HepG2 (cell line): ENCODE data around the gene PTCH1. TPM values are rescaled to one million over a fixed set of nuclear protein-coding genes. Genes with fewer than 3 reads are reported as not detected.

ENCODE experiments used
- GABPA ChIP-seq, 2 experiments: IDR thresholded peaks; 2 replicates each; pipeline ENCODE4 v1.6.1; 2011 to 2016; ENCODE audit warnings: low read depth in 2 of 2, low read length in 1 of 2, missing biosample characterization in 1 of 2, missing genetic modification characterization in 1 of 2
- GABPB1 ChIP-seq: IDR thresholded peaks from 2 replicates; pipeline ENCODE4 v1.6.1; 2016; ENCODE audit warnings: mild to moderate bottlenecking, missing genetic modification reagents, moderate library complexity, missing compliant biosample characterization
- HOMEZ ChIP-seq: IDR thresholded peaks from 2 replicates; pipeline ENCODE4 v1.6.1; 2016; ENCODE audit warnings: low read depth
- JUND ChIP-seq: sonication (generic); formaldehyde crosslinking; IDR thresholded peaks from 2 replicates; pipeline ENCODE4 v1.8.0; 2022; ENCODE audit warnings: mild to moderate bottlenecking, missing genetic modification reagents
- MTF2 ChIP-seq: sonication (generic); formaldehyde crosslinking; IDR thresholded peaks from 2 replicates; pipeline ENCODE4 v1.5.0; 2020; ENCODE audit warnings: missing genetic modification reagents, borderline replicate concordance
- ZMAT5 ChIP-seq: sonication (generic); formaldehyde crosslinking; IDR thresholded peaks from 2 replicates; pipeline ENCODE4 v1.5.0; 2020; ENCODE audit warnings: mild to moderate bottlenecking, low read depth, missing genetic modification reagents, borderline replicate concordance
- ZNF337 ChIP-seq: sonication (generic); formaldehyde crosslinking; IDR thresholded peaks from 2 replicates; pipeline ENCODE4 v1.5.1; 2020; ENCODE audit warnings: missing genetic modification reagents, low read depth, mild to moderate bottlenecking, borderline replicate concordance
- polyA plus RNA-seq, 8 experiments: library from polyadenylated mRNA; depleted of rRNA in 3 of 8; stranded (reverse) in 7 of 8; unstranded in 1 of 8; fragments of >200 nt; fragmentation: Illumina TruSeq in 4 of 8; extraction: Trizol in 4 of 8; gene quantifications; 2 replicates each; pipeline versions ENCODE4 v1.2.1 to v1.2.3, GENCODE V29; 2011 to 2016; ENCODE audit warnings: low read depth in 4 of 8, missing spikeins in 1 of 8, mixed read lengths in 1 of 8; ENCODE audit not compliant: insufficient read depth in 1 of 8
- total RNA-seq, 5 experiments: library from RNA; depleted of rRNA; stranded (reverse); fragments of >200 nt; fragmentation: Illumina TruSeq; extraction: Trizol; gene quantifications; 2 replicates each; pipeline ENCODE4 v1.2.3, GENCODE V29; 2016; ENCODE audit warnings: low read depth in 1 of 5
- TF ChIP-seq, protein P1 (sequence below): sonication (generic); formaldehyde crosslinking; IDR thresholded peaks from 2 replicates; pipeline ENCODE4 v1.8.1; 2023; ENCODE audit warnings: mild to moderate bottlenecking, inconsistent platforms, moderate library complexity, missing genetic modification reagents, borderline replicate concordance
- TF ChIP-seq, protein P2 (sequence below): sonication (generic); formaldehyde crosslinking; conservative IDR thresholded peaks from 2 replicates; pipeline ENCODE4 v1.4.0; 2020; ENCODE audit warnings: missing genetic modification reagents

The PTCH1 gene
- total and polyA plus RNA-seq, 2 of the 13 experiments (the other 11 are each of a cell fraction or from before 2014, with no cell fraction given) = 2.8 to 3.9 TPM

GRCh38 chr9:95436416-95436815, 80.4 kb downstream of the PTCH1 start (continued):
- TF ChIP-seq, protein P1, sequence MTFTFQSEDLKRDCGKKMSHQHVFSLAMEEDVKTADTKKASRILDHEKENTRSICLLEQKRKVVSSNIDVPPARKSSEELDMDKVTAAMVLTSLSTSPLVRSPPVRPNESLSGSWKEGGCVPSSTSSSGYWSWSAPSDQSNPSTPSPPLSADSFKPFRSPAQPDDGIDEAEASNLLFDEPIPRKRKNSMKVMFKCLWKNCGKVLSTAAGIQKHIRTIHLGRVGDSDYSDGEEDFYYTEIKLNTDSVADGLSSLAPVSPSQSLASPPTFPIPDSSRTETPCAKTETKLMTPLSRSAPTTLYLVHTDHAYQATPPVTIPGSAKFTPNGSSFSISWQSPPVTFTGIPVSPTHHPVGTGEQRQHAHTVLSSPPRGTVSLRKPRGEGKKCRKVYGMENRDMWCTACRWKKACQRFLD (CRISPR knock-in tag) = no peak
- TF ChIP-seq ZMAT5 (no peak), MTF2 (CRISPR knock-in tag) (no peak), JUND (CRISPR knock-in tag) (no peak), HOMEZ (CRISPR knock-in tag) (no peak), GABPA (IDR thresholded peaks at IDR 0.05; ENCODE audit: low read depth, low read length) (no peak), GABPA (CRISPR knock-in tag; IDR thresholded peaks at IDR 0.05; ENCODE audit: low read depth) (no peak), ZNF337 (CRISPR knock-in tag) (no peak), GABPB1 (CRISPR knock-in tag) (no peak)
- TF ChIP-seq, protein P2, sequence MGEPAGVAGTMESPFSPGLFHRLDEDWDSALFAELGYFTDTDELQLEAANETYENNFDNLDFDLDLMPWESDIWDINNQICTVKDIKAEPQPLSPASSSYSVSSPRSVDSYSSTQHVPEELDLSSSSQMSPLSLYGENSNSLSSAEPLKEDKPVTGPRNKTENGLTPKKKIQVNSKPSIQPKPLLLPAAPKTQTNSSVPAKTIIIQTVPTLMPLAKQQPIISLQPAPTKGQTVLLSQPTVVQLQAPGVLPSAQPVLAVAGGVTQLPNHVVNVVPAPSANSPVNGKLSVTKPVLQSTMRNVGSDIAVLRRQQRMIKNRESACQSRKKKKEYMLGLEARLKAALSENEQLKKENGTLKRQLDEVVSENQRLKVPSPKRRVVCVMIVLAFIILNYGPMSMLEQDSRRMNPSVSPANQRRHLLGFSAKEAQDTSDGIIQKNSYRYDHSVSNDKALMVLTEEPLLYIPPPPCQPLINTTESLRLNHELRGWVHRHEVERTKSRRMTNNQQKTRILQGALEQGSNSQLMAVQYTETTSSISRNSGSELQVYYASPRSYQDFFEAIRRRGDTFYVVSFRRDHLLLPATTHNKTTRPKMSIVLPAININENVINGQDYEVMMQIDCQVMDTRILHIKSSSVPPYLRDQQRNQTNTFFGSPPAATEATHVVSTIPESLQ (CRISPR knock-in tag) = no peak
